DOHH2 (cell line): ENCODE data around the gene BIK.

ENCODE experiments used
- CTCF ChIP-seq: fragments of 200-600 bp; sonication (generic); IDR thresholded peaks from one replicate; pipeline ENCODE4 v1.5.1; 2014; ENCODE audit warnings: antibody characterized with exemption, mild to moderate bottlenecking, low read depth, low read length; ENCODE audit not compliant: poor library complexity, severe bottlenecking
- EZH2phosphoT487 ChIP-seq: fragments of 200-600 bp; sonication (generic); IDR thresholded peaks from 2 replicates; pipeline ENCODE4 v1.6.1; 2017; ENCODE audit warnings: borderline replicate concordance, mild to moderate bottlenecking, antibody characterized with exemption, low read length, moderate library complexity, mixed read lengths

- TF ChIP-seq CTCF: no peak
- no peak for TF ChIP-seq EZH2phosphoT487
These were observed 24.6 kb upstream of the BIK start for GRCh38 chr22:43085658-43086606.
